Fibroblast of pulmonary artery (primary cell): Measurements from ENCODE around the gene RNF208.
"Not testable (repeated sequence)": the region's sequence is repeated elsewhere in the genome, so short reads cannot be mapped to it uniquely, and the experiment has no call there.

Source experiments
- DNase-seq: peaks from one replicate; pipeline ENCODE4 v3.0.0-alpha.2; 2010; ENCODE audit warnings: low read depth
- H3K4me3 ChIP-seq: replicated peaks from 2 replicates; pipeline ENCODE4 v1.5.1; 2011; ENCODE audit warnings: low read depth, mild to moderate bottlenecking, control low read depth, low read length, moderate library complexity
- CTCF ChIP-seq: IDR thresholded peaks from 2 replicates; pipeline ENCODE4 v1.5.1; 2011; ENCODE audit warnings: mild to moderate bottlenecking, control low read depth, low read length, inconsistent platforms; ENCODE audit errors: missing control alignments

The RNF208 gene

GRCh38 chr9:137240841-137241489, 18.9 kb upstream of the RNF208 start, which contains the start of gene TUBB4B:
Gene TUBB4B, plus strand, starts transcription at chr9:137241287. Its CDS starts 74 bp downstream, at chr9:137241361.
- peak; percentile 100 for DNase-seq
- no peak for TF ChIP-seq CTCF
- H3K4me3 ChIP-seq = peak within 1 kb of the TSS; percentile 81

GRCh38 chr9:137240318-137240840, 18.3 kb upstream of the RNF208 start:
- no peak for TF ChIP-seq CTCF
- peak; percentile 80 for DNase-seq
- peak overlapping the region; percentile 63 for H3K4me3 ChIP-seq

GRCh38 chr9:137239541-137240200, 17.6 kb upstream of the RNF208 start:
- H3K4me3 ChIP-seq = peak overlapping the region; percentile 63
- not testable (repeated sequence) for DNase-seq

- no peak for DNase-seq
- H3K4me3 ChIP-seq = no peak overlapping the region
- no peak for TF ChIP-seq CTCF
These were observed 16.0 kb upstream of the RNF208 start for GRCh38 chr9:137237759-137238726.

- H3K4me3 ChIP-seq = no peak overlapping the region
- DNase-seq = no peak
- TF ChIP-seq CTCF = no peak
These were observed 14.9 kb upstream of the RNF208 start for GRCh38 chr9:137236936-137237421.

GRCh38 chr9:137236238-137236935, 14.3 kb upstream of the RNF208 start:
- TF ChIP-seq CTCF = peak; percentile 83
- no peak overlapping the region for H3K4me3 ChIP-seq
- DNase-seq = peak; percentile 77
